H9 (cell line): ENCODE results near the gene PRR15. TPM values are rescaled to one million over a fixed set of nuclear protein-coding genes. Genes with fewer than 3 reads are reported as not detected.

Source experiments
- DNase-seq: peaks from one replicate; pipeline ENCODE4 v3.0.0-alpha.2; 2017
- H2AFZ ChIP-seq: one replicate; pipeline ENCODE4 v1.6.1; 2013; ENCODE audit warnings: mild to moderate bottlenecking, low read length, control low read depth, moderate library complexity
- H2AK5ac ChIP-seq: 2 replicates; pipeline ENCODE4 v1.6.1; 2013; ENCODE audit warnings: low read length, control low read depth, mixed read lengths; ENCODE audit not compliant: insufficient read length
- H2BK120ac ChIP-seq: one replicate; pipeline ENCODE4 v1.6.1; 2013; ENCODE audit warnings: low read depth, mild to moderate bottlenecking, low read length, control low read depth, inconsistent platforms; ENCODE audit not compliant: poor library complexity, severe bottlenecking
- H2BK12ac ChIP-seq: 2 replicates; pipeline ENCODE4 v1.6.1; 2013; ENCODE audit warnings: low read length, control low read depth, mixed read lengths, low read depth; ENCODE audit not compliant: insufficient read length
- H2BK15ac ChIP-seq: 2 replicates; pipeline ENCODE4 v1.6.1; 2013; ENCODE audit warnings: low read depth, low read length, control low read depth
- H2BK20ac ChIP-seq: one replicate; pipeline ENCODE4 v1.6.1; 2013; ENCODE audit warnings: low read depth, mild to moderate bottlenecking, low read length, control low read depth, inconsistent platforms; ENCODE audit not compliant: poor library complexity, severe bottlenecking
- H2BK5ac ChIP-seq: 2 replicates; pipeline ENCODE4 v1.6.1; 2013; ENCODE audit warnings: low read length, control low read depth, mixed read lengths; ENCODE audit not compliant: insufficient read length
- H3K14ac ChIP-seq: 2 replicates; pipeline ENCODE4 v1.6.1; 2013; ENCODE audit warnings: low read length, control low read depth; ENCODE audit not compliant: insufficient read depth
- H3K18ac ChIP-seq: 2 replicates; pipeline ENCODE4 v1.6.1; 2013; ENCODE audit warnings: low read depth, mild to moderate bottlenecking, mixed read lengths, low read length, control low read depth; ENCODE audit not compliant: insufficient read length
- H3K23ac ChIP-seq: 2 replicates; pipeline ENCODE4 v1.6.1; 2013; ENCODE audit warnings: low read length, control low read depth, mixed read lengths, low read depth; ENCODE audit not compliant: insufficient read length
- H3K23me2 ChIP-seq: 2 replicates; pipeline ENCODE4 v1.6.1; 2013; ENCODE audit warnings: low read depth, mild to moderate bottlenecking, mixed read lengths, low read length, control low read depth; ENCODE audit not compliant: insufficient read length, poor library complexity, severe bottlenecking
- H3K27ac ChIP-seq: 2 replicates; pipeline ENCODE4 v1.5.1; 2013; ENCODE audit warnings: low read length, control low read depth, mixed read lengths, low read depth; ENCODE audit not compliant: insufficient read length
- H3K27me3 ChIP-seq: 2 replicates; pipeline ENCODE4 v1.6.1; 2013; ENCODE audit warnings: low read length, control low read depth, inconsistent platforms; ENCODE audit not compliant: insufficient read depth
- H3K4ac ChIP-seq: 2 replicates; pipeline ENCODE4 v1.6.1; 2013; ENCODE audit warnings: low read depth, mild to moderate bottlenecking, control low read depth, inconsistent platforms, low read length, moderate library complexity
- H3K4me1 ChIP-seq: 2 replicates; pipeline ENCODE4 v1.6.1; 2013; ENCODE audit warnings: low read length, control low read depth, inconsistent platforms; ENCODE audit not compliant: insufficient read depth
- H3K4me2 ChIP-seq: 2 replicates; pipeline ENCODE4 v1.6.1; 2013; ENCODE audit warnings: low read length, control low read depth, mixed read lengths; ENCODE audit not compliant: insufficient read length, insufficient read depth
- H3K56ac ChIP-seq: 2 replicates; pipeline ENCODE4 v1.6.1; 2013; ENCODE audit warnings: low read depth, mild to moderate bottlenecking, mixed read lengths, low read length, control low read depth; ENCODE audit not compliant: insufficient read length
- H3K79me1 ChIP-seq: 2 replicates; pipeline ENCODE4 v1.6.1; 2013; ENCODE audit warnings: low read depth, mild to moderate bottlenecking, moderate library complexity, low read length, control low read depth, inconsistent platforms; ENCODE audit not compliant: insufficient read depth, poor library complexity, severe bottlenecking
- H3K79me2 ChIP-seq: 2 replicates; pipeline ENCODE4 v1.6.1; 2013; ENCODE audit warnings: low read length, control low read depth, inconsistent platforms; ENCODE audit not compliant: insufficient read depth
- H3K9ac ChIP-seq: 2 replicates; pipeline ENCODE4 v1.6.1; 2013; ENCODE audit warnings: low read length, control low read depth, mixed read lengths; ENCODE audit not compliant: insufficient read length; ENCODE audit errors: extremely low read depth
- H3K9me3 ChIP-seq: one replicate; pipeline ENCODE4 v1.6.1; 2013; ENCODE audit warnings: low read depth, low read length, inconsistent platforms; ENCODE audit not compliant: control insufficient read depth
- H3T11ph ChIP-seq: one replicate; pipeline ENCODE4 v1.6.1; 2013; ENCODE audit warnings: mild to moderate bottlenecking, low read length, control low read depth, inconsistent platforms
- H4K20me1 ChIP-seq: one replicate; pipeline ENCODE4 v1.6.1; 2013; ENCODE audit not compliant: control insufficient read depth, insufficient read length, insufficient read depth
- H4K5ac ChIP-seq: 2 replicates; pipeline ENCODE4 v1.6.1; 2013; ENCODE audit warnings: low read depth, mild to moderate bottlenecking, mixed read lengths, low read length, control low read depth; ENCODE audit not compliant: insufficient read length
- H4K8ac ChIP-seq: replicated peaks from 2 replicates; pipeline ENCODE4 v1.6.1; 2013; ENCODE audit warnings: low read length, control low read depth, mixed read lengths, low read depth; ENCODE audit not compliant: insufficient read length
- H4K91ac ChIP-seq: 2 replicates; pipeline ENCODE4 v1.6.1; 2013; ENCODE audit warnings: low read depth, mild to moderate bottlenecking, moderate library complexity, mixed read lengths, low read length, control low read depth; ENCODE audit not compliant: insufficient read length
- H3K27ac Mint-ChIP-seq, 3 experiments: 2 replicates in 2 of 3; 3 replicates in 1 of 3; pipeline ENCODE4 v1.8.0; 2020 to 2021; ENCODE audit warnings: mixed read lengths in 3 of 3, mild to moderate bottlenecking in 1 of 3, moderate library complexity in 1 of 3
- H3K27me3 Mint-ChIP-seq: 2 replicates; pipeline ENCODE4 v1.8.0; 2021; ENCODE audit warnings: low read depth, mild to moderate bottlenecking, moderate library complexity, mixed read lengths
- H3K36me3 Mint-ChIP-seq, 3 experiments: 2 replicates in 2 of 3; 3 replicates in 1 of 3; pipeline ENCODE4 v1.8.0; 2020 to 2021; ENCODE audit warnings: low read depth in 3 of 3, mixed read lengths in 3 of 3; ENCODE audit not compliant: insufficient read depth in 1 of 3
- H3K4me1 Mint-ChIP-seq, 2 experiments: 2 replicates each; pipeline ENCODE4 v1.8.0; 2020; ENCODE audit warnings: mixed read lengths in 2 of 2
- H3K4me3 Mint-ChIP-seq, 2 experiments: 2 replicates in 1 of 2; 3 replicates in 1 of 2; pipeline ENCODE4 v1.8.0; 2020 to 2021; ENCODE audit warnings: mild to moderate bottlenecking in 2 of 2, mixed read lengths in 2 of 2, moderate library complexity in 1 of 2
- H3K9me3 Mint-ChIP-seq, 2 experiments: 2 replicates in 1 of 2; 3 replicates in 1 of 2; pipeline ENCODE4 v1.8.0; 2020; ENCODE audit warnings: mild to moderate bottlenecking in 2 of 2, mixed read lengths in 2 of 2, moderate library complexity in 1 of 2
- WGBS: extraction: QIAGEN DNeasy Blood & Tissue Kit; methylation state at CpG from one replicate; pipeline ENCODE4 v1.1.7; 2013; ENCODE audit warnings: missing lambda C conversion rate, low lambda C conversion rate, mixed read lengths; ENCODE audit not compliant: insufficient read length; ENCODE audit errors: extremely low coverage; 5-methylcytosine and 5-hydroxymethylcytosine counted together
- total RNA-seq: library from RNA; stranded (reverse); gene quantifications from 2 replicates; pipeline ENCODE4 v1.2.1, GENCODE V29; 2021
- TF ChIP-seq, protein P1 (sequence below): fragments of 200-600 bp; sonication (generic); conservative IDR thresholded peaks from 3 replicates; pipeline ENCODE4 v1.8.0; 2021; ENCODE audit warnings: antibody characterized with exemption, mild to moderate bottlenecking

Gene PRR15
- total RNA-seq, 1 experiment from 2014 or later = 15.1 TPM

DNA sequence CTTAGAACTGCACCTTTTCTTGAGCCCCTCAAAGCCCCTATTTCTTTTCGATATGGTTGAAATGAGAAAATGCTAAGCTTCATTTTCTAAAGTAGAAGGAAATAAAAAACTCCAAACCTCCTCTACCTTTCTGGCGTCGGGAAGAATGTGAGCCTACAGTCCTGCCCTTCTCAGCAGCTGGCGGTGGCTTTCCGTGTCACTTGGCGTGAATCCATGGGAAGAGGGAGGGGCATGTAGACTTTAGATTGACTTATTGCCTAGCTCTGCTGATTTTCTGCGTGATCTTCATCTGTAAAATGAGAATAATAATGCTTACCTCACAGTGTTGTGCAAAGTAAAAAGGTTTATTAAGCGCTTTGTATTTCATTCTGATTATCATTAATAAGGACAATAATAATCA lies 35.0 kb downstream of the PRR15 start:
- no peak overlapping the region for H3K9ac ChIP-seq
- H3K23me2 ChIP-seq = no peaks in the 10 kb centered on the region
- Mint-ChIP-seq H3K27me3 (no peaks in the 10 kb centered on the region), H3K36me3 (no peaks in the 10 kb centered on the region), H3K27ac (no peak overlapping the region), H3K4me3 (no peak overlapping the region), H3K4me1 (peaks cover 12 to 19% of the 10 kb centered on the region in 2 experiments), H3K9me3 (no peaks in the 10 kb centered on the region; a peak in 2 of 5 replicates)
- H2BK5ac ChIP-seq = no peak overlapping the region
- H2BK12ac ChIP-seq = no peak overlapping the region
- no peak overlapping the region for H4K5ac ChIP-seq
- no peak overlapping the region for H3K18ac ChIP-seq
- no peaks in the 10 kb centered on the region for H3K79me1 ChIP-seq
- no peaks in the 10 kb centered on the region for H4K20me1 ChIP-seq
- no peak for DNase-seq
- H3T11ph ChIP-seq = no peak overlapping the region
- H2AFZ ChIP-seq = no peak overlapping the region
- no peak overlapping the region for H2BK15ac ChIP-seq
- H3K27me3 ChIP-seq = no peaks in the 10 kb centered on the region
- no peak overlapping the region for H4K91ac ChIP-seq
- H2BK120ac ChIP-seq = no peak overlapping the region
- H2AK5ac ChIP-seq = no peak overlapping the region
- no peak overlapping the region for H3K23ac ChIP-seq
- H3K27ac ChIP-seq = no peak overlapping the region
- TF ChIP-seq, protein P1, sequence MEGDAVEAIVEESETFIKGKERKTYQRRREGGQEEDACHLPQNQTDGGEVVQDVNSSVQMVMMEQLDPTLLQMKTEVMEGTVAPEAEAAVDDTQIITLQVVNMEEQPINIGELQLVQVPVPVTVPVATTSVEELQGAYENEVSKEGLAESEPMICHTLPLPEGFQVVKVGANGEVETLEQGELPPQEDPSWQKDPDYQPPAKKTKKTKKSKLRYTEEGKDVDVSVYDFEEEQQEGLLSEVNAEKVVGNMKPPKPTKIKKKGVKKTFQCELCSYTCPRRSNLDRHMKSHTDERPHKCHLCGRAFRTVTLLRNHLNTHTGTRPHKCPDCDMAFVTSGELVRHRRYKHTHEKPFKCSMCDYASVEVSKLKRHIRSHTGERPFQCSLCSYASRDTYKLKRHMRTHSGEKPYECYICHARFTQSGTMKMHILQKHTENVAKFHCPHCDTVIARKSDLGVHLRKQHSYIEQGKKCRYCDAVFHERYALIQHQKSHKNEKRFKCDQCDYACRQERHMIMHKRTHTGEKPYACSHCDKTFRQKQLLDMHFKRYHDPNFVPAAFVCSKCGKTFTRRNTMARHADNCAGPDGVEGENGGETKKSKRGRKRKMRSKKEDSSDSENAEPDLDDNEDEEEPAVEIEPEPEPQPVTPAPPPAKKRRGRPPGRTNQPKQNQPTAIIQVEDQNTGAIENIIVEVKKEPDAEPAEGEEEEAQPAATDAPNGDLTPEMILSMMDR = no peak
- no peak overlapping the region for H3K4me2 ChIP-seq
- no peak overlapping the region for H2BK20ac ChIP-seq
- H3K9me3 ChIP-seq = no peaks in the 10 kb centered on the region
- H4K8ac ChIP-seq = no peak overlapping the region
- no peak overlapping the region for H3K56ac ChIP-seq
- H3K4me1 ChIP-seq = no peaks in the 10 kb centered on the region
- no peak overlapping the region for H3K14ac ChIP-seq
- no peak overlapping the region for H3K4ac ChIP-seq
- no peaks in the 10 kb centered on the region for H3K79me2 ChIP-seq
- WGBS = no CpG with 5 or more reads among the region's 8 CpGs
